GM18517 (cell line): ENCODE data around the gene FCSK.

Source experiments
- ATAC-seq: cut with Tn5 transposase; IDR thresholded peaks from one replicate; pipeline ENCODE4 v1.9.1; 2021; ENCODE audit warnings: mild to moderate bottlenecking, moderate library complexity; ENCODE audit not compliant: unreplicated experiment

FCSK gene

DNA sequence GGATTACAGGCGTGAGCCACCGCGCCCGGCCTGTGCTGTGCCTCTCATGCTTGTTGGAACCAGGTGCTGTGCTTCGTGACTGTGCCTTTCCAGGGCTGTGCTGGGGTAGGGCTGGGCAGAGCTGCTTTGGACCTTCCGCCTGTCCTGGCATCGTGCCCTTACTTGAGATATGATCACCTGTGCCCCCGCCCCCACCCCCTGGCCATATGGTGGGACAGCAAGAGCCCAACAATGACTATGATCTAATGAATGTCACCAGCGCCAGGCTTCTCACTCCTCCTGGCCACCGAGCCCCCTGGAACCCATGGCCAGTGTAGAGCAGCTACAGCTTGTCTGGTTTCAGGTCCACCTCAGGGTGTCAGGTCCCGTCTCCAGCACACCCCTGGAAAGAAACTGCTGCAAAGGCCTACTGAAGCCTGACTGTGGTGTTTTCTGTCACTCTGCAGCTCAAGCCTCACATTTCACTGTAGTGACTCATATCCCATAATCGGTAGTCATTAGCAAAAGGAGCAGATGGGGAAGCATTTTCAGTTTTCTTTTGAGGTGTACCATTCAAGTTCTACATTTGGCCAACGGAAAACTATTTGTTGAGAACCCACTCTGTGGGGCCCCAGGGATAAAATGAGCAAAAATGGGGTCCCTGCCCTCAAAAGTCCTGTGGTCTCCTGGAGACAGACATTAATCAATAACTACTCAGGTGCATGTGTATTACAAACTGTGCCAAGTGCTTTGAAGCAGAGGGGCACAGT lies 22.1 kb downstream of the FCSK start:
- peak; percentile 91 for ATAC-seq

DNA sequence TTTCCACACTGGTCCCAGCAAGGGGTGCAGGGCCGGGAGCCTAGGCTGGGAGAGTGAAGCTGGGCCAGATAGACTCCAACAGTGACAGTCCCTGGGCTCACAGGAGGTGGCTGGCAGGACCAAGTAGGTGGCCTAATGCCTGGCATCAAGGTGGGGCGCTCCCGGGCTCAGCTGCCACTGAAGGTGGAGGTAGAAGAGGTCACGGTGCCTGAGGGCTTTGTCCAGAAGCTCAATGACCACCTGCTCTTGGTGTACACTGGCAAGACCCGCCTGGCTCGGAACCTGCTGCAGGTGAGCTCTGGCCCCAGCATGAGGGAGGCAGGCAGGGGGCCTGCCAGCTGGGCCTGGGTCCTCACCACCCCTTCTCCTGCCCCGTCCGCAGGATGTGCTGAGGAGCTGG lies 23.8 kb downstream of the FCSK start:
- ATAC-seq, result no peak

DNA sequence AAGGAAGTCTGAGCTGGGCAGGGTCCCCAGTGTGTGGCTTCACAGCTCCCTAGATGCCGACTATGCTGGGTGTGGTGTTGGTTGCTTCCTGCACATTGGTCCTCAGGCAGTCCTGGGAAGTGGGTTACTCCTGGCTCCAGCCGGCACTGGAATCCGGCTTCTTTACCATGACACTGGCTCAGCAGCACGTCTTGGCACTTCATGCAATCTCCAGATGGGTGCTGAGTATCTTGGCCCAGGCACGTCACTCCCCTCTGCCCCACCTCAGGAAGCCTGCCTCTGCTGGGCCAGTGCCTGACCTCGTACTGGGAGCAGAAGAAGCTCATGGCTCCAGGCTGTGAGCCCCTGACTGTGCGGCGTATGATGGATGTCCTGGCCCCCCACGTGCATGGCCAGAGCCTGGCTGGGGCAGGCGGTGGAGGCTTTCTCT lies 24.5 kb downstream of the FCSK start:
- no peak for ATAC-seq

DNA sequence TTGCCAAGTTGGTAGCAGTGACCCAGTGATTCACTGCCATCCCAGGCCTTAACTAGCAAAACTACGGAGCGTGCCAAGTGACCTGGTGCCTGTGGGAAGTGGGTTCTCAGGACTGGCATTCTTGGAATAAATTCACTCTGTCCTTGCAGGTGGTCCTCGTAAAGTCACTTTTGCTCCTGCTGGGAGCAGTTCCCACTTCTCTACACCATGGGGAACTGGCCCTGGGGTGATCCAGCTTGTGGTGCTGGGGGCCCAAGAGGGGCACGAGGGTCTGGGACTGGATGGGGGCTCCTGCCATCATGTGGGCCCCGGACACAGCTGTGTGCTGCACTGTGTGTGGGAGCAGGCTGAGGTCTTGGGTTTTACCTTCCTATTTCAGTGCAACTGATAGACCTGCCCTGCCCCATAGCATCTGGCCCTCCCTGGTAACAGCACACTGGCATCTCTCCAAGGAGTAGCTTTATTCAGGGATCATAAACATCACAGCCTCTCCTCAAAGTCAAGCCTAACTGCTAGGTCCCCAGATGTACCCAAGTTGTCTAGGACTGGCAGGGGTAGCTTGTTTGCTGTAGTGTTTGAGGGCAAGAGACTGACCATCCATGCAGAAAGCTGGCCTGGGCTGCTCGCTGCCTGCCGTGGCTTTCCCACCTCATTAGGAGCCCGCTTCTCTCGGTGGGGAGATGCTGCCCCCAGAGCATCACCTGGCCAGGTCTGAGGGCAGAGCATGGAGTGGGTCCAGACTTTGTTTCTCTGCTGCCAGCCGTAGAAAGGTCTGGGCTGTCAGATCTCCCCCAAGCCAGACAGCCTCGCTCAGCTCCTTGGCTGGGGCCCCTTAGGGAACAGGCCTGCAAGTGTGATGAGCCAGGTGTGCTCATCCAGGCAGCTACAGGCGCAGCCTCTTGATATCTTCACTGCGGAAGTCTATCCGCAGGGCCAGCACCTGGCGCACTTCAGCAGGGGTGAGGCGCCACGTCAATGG lies 26.0 kb downstream of the FCSK start:
- ATAC-seq, result no peak

DNA sequence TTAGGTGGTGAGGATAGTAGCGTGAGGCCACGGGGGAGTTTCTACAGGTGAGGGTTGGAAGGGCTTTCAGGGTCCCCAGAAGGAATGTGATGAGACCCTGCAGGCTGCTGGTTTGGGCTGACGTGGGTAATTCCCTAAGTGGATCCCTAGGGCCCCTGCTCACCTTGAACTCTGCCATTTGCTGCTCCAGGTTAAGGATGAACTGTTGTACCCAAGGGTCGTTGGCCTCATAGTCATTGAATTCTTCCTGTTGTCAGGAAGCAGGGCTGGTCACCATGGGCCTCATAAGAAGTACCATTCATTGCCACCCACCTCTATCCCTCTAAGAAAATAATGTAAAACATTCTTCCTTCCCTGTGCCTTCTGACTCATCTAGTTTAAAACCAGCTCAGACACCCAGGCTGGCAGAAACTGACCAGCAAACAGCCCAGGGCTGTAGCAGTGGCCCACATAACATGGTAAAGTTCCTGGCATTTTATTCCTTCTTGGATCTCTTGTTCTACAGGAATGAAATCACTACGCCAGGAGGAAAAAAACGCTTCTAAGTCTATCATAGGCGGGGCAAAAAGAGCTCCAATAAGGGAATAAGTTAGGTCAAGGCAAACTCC lies 27.6 kb downstream of the FCSK start:
- ATAC-seq, result no peak

DNA sequence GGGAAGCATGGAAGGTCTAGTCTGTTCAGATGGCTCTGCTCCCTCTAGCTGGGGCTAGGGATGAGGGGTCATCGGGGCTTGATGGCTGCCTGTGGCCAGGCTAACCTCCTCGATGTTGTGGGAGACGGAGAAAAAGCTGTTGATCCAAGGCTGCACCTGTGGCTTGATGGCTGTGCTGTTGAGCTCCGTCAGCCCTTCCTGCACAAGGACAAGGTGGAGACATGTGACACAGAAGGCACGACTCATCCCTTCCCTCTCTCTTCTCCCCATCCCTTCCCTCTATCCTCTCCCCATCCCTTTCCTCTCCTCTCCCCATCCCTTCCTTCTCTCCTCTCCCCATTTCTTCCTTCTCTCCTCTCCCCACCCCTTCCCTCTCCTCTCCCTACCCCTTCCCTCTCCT lies 28.2 kb downstream of the FCSK start:
- no peak for ATAC-seq

DNA sequence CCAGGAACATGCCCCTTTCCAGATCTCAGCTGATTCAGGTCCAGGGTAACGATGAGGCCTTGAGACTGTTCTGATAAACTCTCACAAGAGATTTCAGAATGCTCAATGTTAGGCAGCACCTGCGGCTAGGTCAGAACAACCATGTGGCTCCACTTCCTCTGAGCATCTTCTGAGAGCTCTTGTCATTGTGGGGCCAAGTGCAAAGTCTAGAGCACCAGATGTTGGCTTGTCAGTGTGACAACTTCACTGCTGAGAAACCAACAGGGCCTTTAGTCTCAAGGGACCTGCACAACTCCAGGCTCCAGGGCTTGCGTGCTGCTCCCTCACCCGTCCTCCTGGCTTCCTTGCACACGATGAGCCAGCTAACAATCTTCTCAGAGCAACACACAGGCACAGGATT lies 29.0 kb downstream of the FCSK start:
- no peak for ATAC-seq

DNA sequence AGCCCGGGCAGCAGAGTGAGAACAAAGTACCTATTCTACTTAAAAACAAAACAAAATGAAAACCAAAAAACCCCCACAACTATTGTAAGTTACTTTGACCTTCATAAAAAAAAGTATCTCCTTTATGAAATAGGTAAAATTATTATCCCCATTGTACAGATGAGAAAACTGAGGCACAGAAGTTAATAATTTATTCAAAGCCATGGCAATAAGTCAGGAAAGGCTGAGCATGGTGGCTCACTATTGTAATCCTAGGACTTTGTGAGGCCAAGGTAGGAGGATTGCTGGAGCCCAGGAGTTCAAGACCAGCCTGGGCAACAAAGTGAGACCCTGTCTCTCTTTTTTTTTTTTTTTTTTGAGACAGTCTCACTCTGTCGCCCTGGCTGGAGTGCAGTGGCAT lies 30.5 kb downstream of the FCSK start:
- no peak for ATAC-seq

DNA sequence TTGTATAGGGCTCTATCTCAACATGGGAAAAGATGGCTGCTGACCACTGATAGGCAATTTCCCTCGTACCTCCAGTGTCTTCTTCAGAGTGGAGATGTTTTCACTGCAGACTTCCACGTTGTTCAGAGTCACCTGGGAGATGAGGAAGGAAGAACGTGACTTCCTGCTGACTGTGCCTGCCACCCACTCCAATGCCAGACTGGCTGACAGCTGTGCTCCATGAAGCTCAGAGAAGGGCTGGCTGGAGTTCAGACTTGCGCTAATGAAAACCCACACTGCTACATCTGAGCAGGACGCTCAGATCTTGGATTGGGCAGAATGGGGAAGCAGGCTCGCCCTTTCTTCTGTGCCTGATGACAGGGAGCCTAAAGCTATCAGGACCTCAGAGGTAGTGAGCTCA lies 35.9 kb downstream of the FCSK start:
- no peak for ATAC-seq

DNA sequence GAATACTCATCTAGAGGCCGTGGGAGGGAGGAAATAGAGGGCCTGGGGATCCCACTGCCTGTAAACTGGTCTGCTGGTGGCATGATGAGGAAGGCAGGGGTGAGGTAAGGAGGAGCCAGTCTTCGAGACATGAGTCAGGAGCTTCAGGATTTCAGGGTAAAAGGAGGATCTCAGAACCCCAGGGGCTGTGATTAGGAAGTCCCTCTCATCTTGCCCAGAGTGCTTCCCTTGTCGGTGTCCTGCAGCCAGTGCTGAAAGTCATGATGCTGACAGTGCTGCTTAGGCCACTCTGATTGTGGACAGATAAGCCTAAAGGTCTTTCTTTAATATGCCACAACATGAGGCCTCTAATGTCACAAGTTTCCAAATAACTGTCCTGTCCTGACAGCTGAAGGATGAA lies 39.4 kb downstream of the FCSK start:
- ATAC-seq, result no peak

DNA sequence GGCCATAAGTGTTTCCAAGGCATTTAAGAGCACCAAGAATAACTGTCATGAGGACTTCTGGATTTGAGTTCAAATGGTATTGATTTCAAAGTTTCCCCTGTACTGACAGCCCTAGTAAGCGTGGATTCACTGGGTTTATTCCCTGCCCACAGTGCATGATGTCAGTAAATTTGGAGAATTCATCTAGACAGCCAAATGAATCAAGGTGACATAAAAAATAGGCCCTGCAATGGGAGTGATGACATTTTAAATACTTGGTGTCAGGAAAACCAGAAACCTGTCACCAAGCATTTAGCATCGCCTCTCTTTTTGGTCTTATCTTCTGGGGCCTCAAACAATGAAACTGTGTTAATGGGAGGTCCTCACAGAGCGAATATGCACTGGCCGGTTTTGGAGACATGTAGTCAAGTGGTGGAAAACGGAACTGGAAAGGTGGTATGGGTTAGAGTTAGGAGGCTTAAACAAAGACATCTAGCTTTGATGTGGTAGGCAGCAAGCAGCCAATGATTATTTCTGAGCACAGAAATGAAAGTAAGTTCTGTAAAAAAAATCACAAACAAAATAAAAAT lies 39.9 kb downstream of the FCSK start:
- no peak for ATAC-seq

DNA sequence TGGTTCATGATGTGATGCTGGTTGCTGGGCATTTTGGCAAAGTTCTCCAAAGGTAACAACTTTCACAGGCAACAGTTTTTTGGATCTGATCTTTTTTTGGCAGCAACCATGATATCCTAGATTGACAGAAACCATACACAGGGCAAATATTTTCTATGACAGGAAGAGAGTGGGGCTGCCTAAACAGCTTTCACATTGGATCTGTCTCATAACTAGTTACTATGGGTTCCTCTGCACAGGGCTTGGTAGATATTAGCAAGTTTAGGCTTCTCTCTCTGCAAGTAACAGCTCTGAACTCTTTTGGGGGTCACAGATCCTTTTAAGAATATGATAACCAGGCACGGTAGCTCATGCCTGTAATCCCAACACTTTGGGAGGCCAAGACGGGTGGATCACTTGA lies 40.4 kb downstream of the FCSK start:
- no peak for ATAC-seq

DNA sequence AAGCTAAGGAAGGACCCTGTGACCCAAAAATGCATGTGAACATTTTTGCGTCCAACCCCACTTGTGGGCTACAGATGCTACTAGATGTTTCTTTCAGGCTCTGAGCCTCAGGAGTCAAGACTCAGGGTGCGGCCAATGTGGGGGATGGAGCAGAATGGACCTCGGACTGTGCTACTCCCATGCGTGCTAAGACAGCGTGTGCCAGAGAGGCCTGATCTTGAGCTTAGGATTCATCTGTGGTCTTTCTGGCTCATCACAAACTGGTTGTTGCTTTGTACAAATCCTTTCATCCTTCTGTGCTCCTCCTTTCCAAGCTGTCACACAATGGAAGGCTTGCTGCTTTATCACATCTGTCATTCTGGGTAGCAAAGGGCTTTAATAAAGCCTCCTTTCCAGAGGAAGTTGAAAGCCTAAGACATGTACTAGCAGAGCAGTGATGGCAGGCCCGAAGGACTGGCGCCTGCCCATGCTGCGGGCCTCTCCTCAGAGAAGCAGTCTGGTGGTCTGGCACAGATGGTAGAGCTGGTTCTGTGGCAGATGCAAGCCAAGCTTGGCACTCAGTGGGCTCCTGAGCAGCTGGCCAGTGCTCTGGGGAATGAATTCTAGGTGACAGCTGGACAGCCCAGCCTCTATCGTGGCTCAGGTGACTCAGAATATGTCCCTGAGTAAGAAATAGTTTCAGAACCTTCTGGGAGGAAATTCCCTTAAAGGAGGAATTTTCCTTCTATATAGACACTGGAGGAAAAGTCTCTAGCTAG lies 41.2 kb downstream of the FCSK start:
- ATAC-seq, result no peak

DNA sequence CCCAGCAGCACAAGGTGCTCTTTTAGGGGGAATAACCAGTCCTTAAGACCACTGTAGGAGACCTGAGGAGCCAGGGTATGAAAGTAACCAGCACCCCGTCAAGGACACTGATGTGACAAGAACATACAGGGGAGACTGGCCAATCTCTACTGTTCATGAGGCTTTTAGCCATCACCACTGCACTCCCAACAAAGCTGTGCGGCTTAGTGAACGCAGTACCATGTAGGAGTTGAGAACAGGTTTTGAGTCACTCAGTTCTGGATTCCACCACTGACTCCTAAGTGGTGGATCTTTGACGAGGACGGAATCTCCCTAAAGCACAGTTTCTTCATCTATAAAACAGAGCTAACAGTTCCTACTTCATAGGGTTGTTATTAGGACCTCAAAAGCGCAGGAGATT lies 42.1 kb downstream of the FCSK start:
- no peak for ATAC-seq

DNA sequence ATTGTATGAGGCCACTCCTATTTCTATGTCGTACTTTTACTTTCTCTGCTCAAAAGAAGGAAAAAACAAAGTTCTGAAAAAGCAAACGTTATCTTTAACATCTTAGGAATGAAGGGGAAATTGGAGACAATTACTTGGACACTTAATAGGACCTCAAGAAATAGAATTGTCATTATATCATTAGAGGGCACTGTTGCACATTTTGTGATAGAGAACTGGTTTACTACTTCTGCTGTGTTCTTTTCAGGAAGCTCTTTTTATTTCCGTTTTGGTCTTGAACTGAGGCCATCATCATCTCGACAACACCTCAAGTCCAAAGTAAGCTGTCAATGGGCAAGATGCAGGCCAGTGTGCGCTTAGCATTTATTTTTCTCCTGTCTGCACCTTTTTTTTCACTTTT lies 54.4 kb downstream of the FCSK start:
- no peak for ATAC-seq

DNA sequence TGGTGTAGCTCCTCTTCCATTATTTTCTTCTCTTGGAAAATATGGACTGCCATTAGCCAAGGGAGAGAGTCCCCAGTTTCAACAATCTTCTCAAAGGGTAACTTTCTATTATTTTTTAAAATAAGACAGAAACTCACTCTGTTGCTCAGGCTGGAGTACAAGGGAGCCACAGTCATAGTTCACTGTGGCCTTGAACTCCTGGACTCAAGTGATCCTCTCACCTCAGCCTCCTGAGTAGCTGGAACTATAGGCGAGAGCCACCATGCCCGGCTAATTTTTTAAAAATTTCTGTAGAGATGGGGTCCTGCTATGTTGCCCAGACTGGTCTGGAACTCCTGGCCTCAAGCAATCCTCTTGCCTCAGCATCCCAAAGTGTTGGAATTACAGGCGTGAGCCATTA lies 55.8 kb downstream of the FCSK start:
- ATAC-seq, result no peak

DNA sequence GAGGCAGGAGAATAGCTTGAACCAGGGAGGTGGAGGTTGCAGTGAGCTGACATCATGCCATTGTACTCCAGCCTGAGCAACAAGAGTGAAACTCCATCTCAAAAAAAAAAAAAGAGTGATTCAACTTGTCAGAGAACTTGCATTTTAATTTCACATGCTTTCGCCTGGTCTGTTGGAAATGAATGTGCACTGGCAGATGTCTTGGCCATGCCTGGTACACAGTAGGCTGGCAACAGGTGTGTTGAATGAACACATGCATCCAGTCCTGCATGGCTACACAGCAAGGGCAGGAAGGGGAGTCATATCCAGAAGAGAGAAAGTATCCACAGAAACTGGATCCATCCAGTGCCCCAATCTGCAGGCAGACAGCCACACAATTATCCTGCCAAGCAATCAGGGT lies 57.4 kb downstream of the FCSK start:
- ATAC-seq, result no peak

DNA sequence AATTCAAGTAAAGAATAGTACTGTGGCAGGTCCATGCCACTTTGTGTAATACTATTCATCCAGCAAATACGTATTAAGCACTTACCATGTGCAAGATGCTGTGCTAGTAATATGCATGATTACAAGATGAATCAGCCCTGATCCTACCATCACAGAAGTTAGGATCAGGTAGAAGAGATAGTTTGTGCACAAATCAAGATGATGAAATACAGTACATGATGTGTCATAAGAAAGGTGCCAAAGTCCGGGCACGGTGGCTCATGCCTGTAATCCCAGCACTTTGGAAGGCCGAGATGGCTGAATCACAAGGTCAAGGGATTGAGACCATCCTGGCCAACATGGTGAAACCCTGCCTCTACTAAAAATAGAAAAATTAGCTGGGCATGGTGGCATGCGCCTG lies 58.1 kb downstream of the FCSK start:
- ATAC-seq, result no peak

DNA sequence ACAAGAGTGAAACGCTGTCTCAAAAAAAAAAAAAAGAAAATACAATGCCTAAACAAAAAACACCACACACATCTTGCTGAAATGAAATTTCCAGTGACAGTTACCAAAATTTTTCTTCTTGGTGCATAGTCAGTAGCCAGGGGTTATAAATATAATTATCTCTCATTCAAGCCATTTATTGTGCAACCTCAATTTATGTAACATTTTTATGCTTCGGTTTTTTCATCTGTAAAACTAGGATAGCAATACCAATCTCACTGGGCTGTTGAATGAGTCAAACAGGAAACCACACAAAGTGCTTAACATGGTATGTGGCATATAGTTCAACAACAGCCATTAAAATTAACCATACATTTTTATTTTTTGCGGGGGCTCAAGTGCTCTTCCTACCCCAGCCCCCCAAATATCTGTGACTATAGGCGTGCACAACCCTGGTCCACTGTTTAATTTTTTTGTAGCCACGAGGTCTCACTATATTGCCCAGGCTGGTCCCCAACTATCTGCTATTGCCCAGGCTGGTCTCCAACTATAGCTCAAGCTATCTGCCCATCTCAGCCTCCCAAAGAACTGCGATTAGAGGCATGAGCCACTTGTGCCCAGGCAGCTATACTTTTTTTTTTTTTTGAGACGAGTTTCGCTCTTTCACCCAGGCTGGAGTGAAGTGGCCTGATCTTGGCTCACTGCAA lies 66.4 kb downstream of the FCSK start:
- ATAC-seq, result no peak
